PC-9 (cell line): ENCODE data around the gene UNC45B. TPM values are rescaled to one million over a fixed set of nuclear protein-coding genes. Genes with fewer than 3 reads are reported as not detected.

Experiments
- BruUV-seq: library from RNA; stranded (reverse); fragments of 400-500 nt; replicated peaks from 2 replicates; lab custom pipeline; 2021; lab: Mats Ljungman, UMichigan
- CTCF ChIA-PET: fragments of 300-600 bp; sonication (Branson Sonifier 250); formaldehyde crosslinking; loops from one replicate; lab custom pipeline; 2022; ENCODE audit warnings: antibody characterized with exemption; lab: Charles Lee
- POLR2A ChIA-PET: fragments of 300-600 bp; sonication (Branson Sonifier 250); formaldehyde crosslinking; loops from one replicate; lab custom pipeline; 2022; ENCODE audit warnings: antibody characterized with exemption; ENCODE audit not compliant: unreplicated experiment; lab: Charles Lee
- DNase-seq, 2 experiments: peaks; one replicate each; pipeline versions ENCODE4 v3.0.0 to v3.0.0-alpha.2; 2015 to 2022; ENCODE audit warnings: mixed read lengths in 1 of 2
- H2AFZ ChIP-seq: fragments of 200-600 bp; sonication (generic); 2 replicates; pipeline ENCODE4 v1.8.1; 2017; ENCODE audit warnings: antibody characterized with exemption
- H3F3A ChIP-seq: fragments of 200-600 bp; sonication (generic); 2 replicates; pipeline ENCODE4 v1.8.1; 2017; ENCODE audit warnings: antibody characterized with exemption, mild to moderate bottlenecking, low read depth; ENCODE audit not compliant: insufficient read depth
- H3K27ac ChIP-seq: fragments of 200-600 bp; sonication (generic); 2 replicates; pipeline ENCODE4 v1.6.1; 2016; ENCODE audit warnings: mixed run types
- H3K27me3 ChIP-seq: fragments of 200-600 bp; sonication (generic); 2 replicates; pipeline ENCODE4 v1.6.1; 2016; ENCODE audit warnings: low read depth, mixed run types; ENCODE audit not compliant: insufficient read depth
- H3K36me3 ChIP-seq: fragments of 200-600 bp; sonication (generic); 2 replicates; pipeline ENCODE4 v1.6.1; 2016; ENCODE audit warnings: low read depth, mixed run types
- H3K4me1 ChIP-seq: fragments of 200-600 bp; sonication (generic); replicated peaks from 2 replicates; pipeline ENCODE4 v1.6.1; 2016; ENCODE audit warnings: mixed run types; ENCODE audit not compliant: insufficient read depth
- H3K4me2 ChIP-seq: fragments of 200-600 bp; sonication (generic); 2 replicates; pipeline ENCODE4 v1.6.1; 2017; ENCODE audit warnings: mixed run types
- H3K4me3 ChIP-seq: fragments of 200-600 bp; sonication (generic); 2 replicates; pipeline ENCODE4 v1.6.1; 2016; ENCODE audit warnings: mixed run types
- H3K79me2 ChIP-seq: fragments of 200-600 bp; sonication (generic); 2 replicates; pipeline ENCODE4 v1.6.1; 2017; ENCODE audit warnings: low read depth, mixed run types
- H3K9me2 ChIP-seq: fragments of 200-600 bp; sonication (generic); 2 replicates; pipeline ENCODE4 v1.8.1; 2017; ENCODE audit warnings: mild to moderate bottlenecking; ENCODE audit not compliant: insufficient read depth
- H3K9me3 ChIP-seq: fragments of 200-600 bp; sonication (generic); 2 replicates; pipeline ENCODE4 v1.8.1; 2016; ENCODE audit warnings: low read depth; ENCODE audit not compliant: insufficient read depth
- H4K20me1 ChIP-seq: fragments of 200-600 bp; sonication (generic); 2 replicates; pipeline ENCODE4 v1.8.1; 2017; ENCODE audit not compliant: insufficient read depth
- CTCF ChIP-seq: fragments of 200-600 bp; sonication (generic); conservative IDR thresholded peaks from 2 replicates; pipeline ENCODE4 v1.6.1; 2017; ENCODE audit warnings: mixed run types, antibody characterized with exemption, mild to moderate bottlenecking, moderate library complexity
- EZH2 ChIP-seq: fragments of 200-600 bp; sonication (generic); IDR thresholded peaks from 2 replicates; pipeline ENCODE4 v1.8.0; 2017; ENCODE audit warnings: antibody characterized with exemption, low read depth
- intact Hi-C: fragments of 100-400 bp; cut with micrococcal nuclease; formaldehyde crosslinking; loops from one replicate; pipeline ENCODE4 v1.10.0; 2022; ENCODE audit not compliant: unreplicated experiment
- total RNA-seq: library from RNA; stranded (reverse); gene quantifications from 2 replicates; pipeline ENCODE4 v1.2.3, GENCODE V29; 2021

Gene UNC45B
- total RNA-seq, 1 experiment from 2014 or later: not detected

DNA sequence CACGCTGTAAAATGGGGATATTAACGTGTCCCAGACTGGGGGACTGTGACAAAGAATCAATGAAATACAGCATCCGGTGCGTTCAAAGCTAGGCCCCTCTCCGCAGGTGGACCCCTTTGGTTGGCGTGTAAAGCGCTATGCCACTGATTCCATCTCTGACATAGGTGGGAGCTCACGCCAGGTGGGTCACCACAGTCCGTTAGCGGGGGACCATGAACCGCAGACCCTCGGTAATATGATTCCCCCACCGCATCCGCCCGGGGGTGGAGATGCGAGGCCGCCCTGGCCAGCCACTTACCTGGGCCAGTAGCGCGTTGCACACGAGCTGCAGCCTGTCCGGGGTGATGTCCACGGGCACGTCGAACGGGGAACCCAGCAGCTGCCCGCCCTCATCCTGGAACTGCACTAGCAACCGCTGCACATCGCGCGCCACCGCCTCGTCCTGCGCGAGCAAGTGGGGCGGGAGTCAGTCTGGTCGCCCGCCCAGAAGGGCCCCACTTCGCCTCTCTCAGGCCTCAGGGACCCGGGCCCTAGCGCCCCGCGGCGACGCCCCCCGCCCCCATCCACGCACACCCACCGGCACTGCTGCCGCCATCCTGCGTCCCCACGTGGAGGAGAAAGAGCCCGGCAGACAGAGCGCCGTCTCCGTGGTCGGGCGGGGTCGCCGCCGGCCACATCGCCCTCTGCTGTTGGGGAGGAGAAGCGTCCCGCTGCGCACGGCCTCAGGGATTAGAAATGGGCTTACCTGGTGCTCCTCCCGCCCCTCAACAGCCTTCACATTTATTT is 5.7 kb upstream of the UNC45B start, which contains the start of gene NLE1:
Gene NLE1 (minus strand): TSS at position 623 of the 786 bp plus-strand sequence. CDS start 28 bp downstream, at position 595.
- H3K27ac ChIP-seq: no peak within 1 kb of the TSS
- ChIA-PET POLR2A (no interaction called here), CTCF (no interaction called here)
- H3K36me3 ChIP-seq: 0 out of 2 replicates have a peak, but pooled peaks cover 2% of the 10 kb centered on the region
- H3K27me3 ChIP-seq: peaks cover 10% of the 10 kb centered on the region; the same call in 1 of the 2 replicates
- no peaks in the 10 kb centered on the region for H3K9me2 ChIP-seq
- no peaks in the 10 kb centered on the region for H3F3A ChIP-seq
- intact Hi-C loops: loop anchor here (5.0 to 10.0 kb wide), 5 partner anchors 100 to 390 kb away; partner anchors contain the start of genes SLFN12 and SLFN5
- peak within 1 kb of the TSS; percentile 100 for H2AFZ ChIP-seq
- DNase-seq: peak; percentile 49 to 79
- peak within 1 kb of the TSS; percentile 100 for H3K4me3 ChIP-seq
- no TSS peak for BruUV-seq
- H4K20me1 ChIP-seq: no peaks in the 10 kb centered on the region
- TF ChIP-seq EZH2 (no peak), CTCF (peak; percentile 85)
- no peaks in the 10 kb centered on the region for H3K9me3 ChIP-seq
- H3K4me2 ChIP-seq: peak within 1 kb of the TSS; percentile 76
- H3K79me2 ChIP-seq: peaks cover 23% of the 10 kb centered on the region
- peaks cover 6% of the 10 kb centered on the region for H3K4me1 ChIP-seq

DNA sequence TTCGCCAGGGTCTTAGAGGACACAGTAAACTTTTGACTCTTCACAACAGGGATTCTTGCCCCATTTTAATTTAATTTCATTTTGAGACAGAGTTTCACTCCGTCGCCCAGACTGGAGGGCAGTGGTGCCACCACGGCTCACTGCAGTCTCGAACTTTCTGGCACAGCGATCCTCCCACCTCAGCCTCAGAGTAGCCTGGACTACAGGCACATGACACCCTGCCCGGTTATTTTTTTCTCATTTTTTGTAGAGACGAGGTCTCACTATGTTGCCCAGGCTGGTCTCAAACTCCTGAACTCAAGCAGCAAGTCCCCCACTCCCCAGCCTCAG is 5.2 kb upstream of the UNC45B start:
- no peak overlapping the region; the same call in 1 of the 2 replicates for H2AFZ ChIP-seq
- peaks cover 23% of the 10 kb centered on the region for H3K79me2 ChIP-seq
- H3K27ac ChIP-seq: no peak overlapping the region
- H4K20me1 ChIP-seq: no peaks in the 10 kb centered on the region
- H3K36me3 ChIP-seq: no peaks in the 10 kb centered on the region
- CTCF ChIA-PET: no interaction called here
- peaks cover 6% of the 10 kb centered on the region for H3K4me1 ChIP-seq
- H3K4me2 ChIP-seq: peak overlapping the region; percentile 76; the same call in 1 of the 2 replicates
- H3F3A ChIP-seq: no peaks in the 10 kb centered on the region
- peaks cover 15% of the 10 kb centered on the region; the same call in 1 of the 2 replicates for H3K27me3 ChIP-seq
- no peak for DNase-seq
- intact Hi-C loops: loop anchor here (5.0 to 10.0 kb wide), 5 partner anchors 100 to 390 kb away; partner anchors contain the start of genes SLFN12 and SLFN5
- no peaks in the 10 kb centered on the region for H3K9me2 ChIP-seq
- H3K4me3 ChIP-seq: peak overlapping the region; percentile 100
- H3K9me3 ChIP-seq: no peaks in the 10 kb centered on the region
- no peak for TF ChIP-seq EZH2
- peak; percentile 2; the same call in 1 of the 2 replicates for TF ChIP-seq CTCF
- BruUV-seq: no TSS peak
- POLR2A ChIA-PET: no interaction called here

DNA sequence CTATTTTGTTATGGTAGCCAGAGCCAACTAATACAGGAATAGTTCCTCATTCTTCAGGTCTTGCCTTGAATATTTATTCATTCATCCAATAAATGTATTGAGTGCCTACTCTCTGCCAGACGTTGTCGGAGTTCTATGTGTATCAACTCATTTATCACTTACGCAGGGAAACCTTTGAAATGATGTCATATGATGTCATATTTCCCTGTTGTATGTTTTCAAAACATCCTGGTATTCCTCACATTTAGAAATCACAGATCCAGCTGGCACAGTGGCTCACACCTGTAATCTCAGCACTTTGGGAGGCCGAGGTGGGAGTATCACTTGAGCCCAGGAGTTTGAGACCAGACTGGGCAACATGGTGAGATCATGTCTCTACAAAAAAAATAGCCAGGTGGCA is 2.8 kb upstream of the UNC45B start:
- ChIA-PET CTCF (no interaction called here), POLR2A (no interaction called here)
- Histone ChIP-seq H3K27ac (no peak overlapping the region), H4K20me1 (no peaks in the 10 kb centered on the region), H2AFZ (no peak overlapping the region), H3K79me2 (peaks cover 20% of the 10 kb centered on the region), H3K36me3 (no peaks in the 10 kb centered on the region), H3K9me2 (no peaks in the 10 kb centered on the region), H3K27me3 (peaks cover 24% of the 10 kb centered on the region), H3K4me2 (no peak overlapping the region), H3K4me1 (peaks cover 6% of the 10 kb centered on the region), H3K4me3 (no peak overlapping the region), H3F3A (no peaks in the 10 kb centered on the region), H3K9me3 (no peaks in the 10 kb centered on the region)
- DNase-seq: no peak
- BruUV-seq: no TSS peak
- TF ChIP-seq EZH2: no peak
- no peak for TF ChIP-seq CTCF
- intact Hi-C loops: loop anchor here (5.0 to 10.0 kb wide), 5 partner anchors 97 to 387 kb away; partner anchors contain the start of genes SLFN12 and SLFN5
